Measurements from ENCODE around the gene CTAG1B.

CTAG1B gene

GRCh38 chrX:154605566-154605965 is 13.5 kb downstream of the CTAG1B start:
- ChIA-PET POLR2A (no interaction called here), CTCF (interaction anchor here (0.6 kb wide), 1 partner anchor 257 kb away, joined by 4 read pairs; no protein-coding TSS in a partner anchor)
- H3K36me3 ChIP-seq (ENCODE audit: control insufficient read depth in 2 of 2, insufficient read depth in 1 of 2, low read length in 2 of 2): no peaks in the 10 kb centered on the region
- no peak overlapping the region for H3K4me3 ChIP-seq (ENCODE audit: low read depth, low read length)
- no peaks in the 10 kb centered on the region for H3K4me1 ChIP-seq (ENCODE audit: control insufficient read depth, insufficient read depth, low read length)
- no peak overlapping the region for H3K27ac ChIP-seq (ENCODE audit: extremely low read depth, low read depth, low read length)
- H3K9me3 ChIP-seq (ENCODE audit: control insufficient read depth, insufficient read depth, low read depth, low read length): no peaks in the 10 kb centered on the region
- TF ChIP-seq ZNF449 (tag by site-specific recombination; IDR thresholded peaks at IDR 0.05): no peak
- no peak for TF ChIP-seq ZBTB48 (tag by site-specific recombination; IDR thresholded peaks at IDR 0.05)
- no peak for TF ChIP-seq BCL11A (tag by site-specific recombination; IDR thresholded peaks at IDR 0.05; ENCODE audit: low read depth)

- Histone ChIP-seq H3K4me3 (ENCODE audit: low read depth, low read length) (no peak overlapping the region), H3K27ac (ENCODE audit: extremely low read depth, low read depth, low read length) (no peak overlapping the region), H3K9me3 (ENCODE audit: control insufficient read depth, insufficient read depth, low read depth, low read length) (no peaks in the 10 kb centered on the region), H3K4me1 (ENCODE audit: control insufficient read depth, insufficient read depth, low read length) (no peaks in the 10 kb centered on the region), H3K36me3 (ENCODE audit: control insufficient read depth in 2 of 2, insufficient read depth in 1 of 2, low read length in 2 of 2) (no peaks in the 10 kb centered on the region)
- ChIA-PET POLR2A (no interaction called here), CTCF (interaction anchor here (0.7 to 1.4 kb wide), 3 partner anchors 13 to 145 kb away, joined by 3 to 4 read pairs (median 3); no protein-coding TSS in a partner anchor)
- TF ChIP-seq SCRT1 (tag by site-specific recombination; IDR thresholded peaks at IDR 0.05; ENCODE audit: borderline replicate concordance) (no peak), ZNF221 (tag by site-specific recombination; IDR thresholded peaks at IDR 0.05; ENCODE audit: borderline replicate concordance) (no peak), ZNF280C (tag by site-specific recombination; IDR thresholded peaks at IDR 0.05) (no peak), PRDM10 (tag by site-specific recombination; IDR thresholded peaks at IDR 0.05) (no peak), PRDM2 (tag by site-specific recombination; IDR thresholded peaks at IDR 0.05; ENCODE audit: borderline replicate concordance) (no peak), ZNF23 (tag by site-specific recombination; IDR thresholded peaks at IDR 0.05; ENCODE audit: borderline replicate concordance) (no peak), PRDM1 (tag by site-specific recombination; IDR thresholded peaks at IDR 0.05) (peak; percentile 48; the same call in 1 of the 2 replicates), SCRT2 (tag by site-specific recombination; IDR thresholded peaks at IDR 0.05) (peak; percentile 62), ZNF660 (tag by site-specific recombination; IDR thresholded peaks at IDR 0.05) (peak; percentile 39; the same call in 1 of the 2 replicates), ZNF19 (tag by site-specific recombination; IDR thresholded peaks at IDR 0.05; ENCODE audit: low read depth) (no peak), ZBTB49 (tag by site-specific recombination; IDR thresholded peaks at IDR 0.05; ENCODE audit: low read depth) (no peak)
- TF ChIP-seq, protein P1, sequence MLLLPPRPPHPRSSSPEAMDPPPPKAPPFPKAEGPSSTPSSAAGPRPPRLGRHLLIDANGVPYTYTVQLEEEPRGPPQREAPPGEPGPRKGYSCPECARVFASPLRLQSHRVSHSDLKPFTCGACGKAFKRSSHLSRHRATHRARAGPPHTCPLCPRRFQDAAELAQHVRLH (tag by site-specific recombination; IDR thresholded peaks at IDR 0.05): no peak
Observed at GRCh38 chrX:154603438-154604430, 15.3 kb downstream of the CTAG1B start.

All from HEK293 (cell line).